SH-SY5Y (cell line): ENCODE results near the gene CNTN5.

Source experiments
- GATA2 ChIP-seq: IDR thresholded peaks from 2 replicates; pipeline ENCODE4 v1.6.1; 2011; ENCODE audit warnings: mild to moderate bottlenecking, low read depth, low read length
- GATA3 ChIP-seq: IDR thresholded peaks from 2 replicates; pipeline ENCODE4 v1.6.1; 2011; ENCODE audit warnings: low read depth, mild to moderate bottlenecking, low read length, moderate library complexity

Gene CNTN5

DNA sequence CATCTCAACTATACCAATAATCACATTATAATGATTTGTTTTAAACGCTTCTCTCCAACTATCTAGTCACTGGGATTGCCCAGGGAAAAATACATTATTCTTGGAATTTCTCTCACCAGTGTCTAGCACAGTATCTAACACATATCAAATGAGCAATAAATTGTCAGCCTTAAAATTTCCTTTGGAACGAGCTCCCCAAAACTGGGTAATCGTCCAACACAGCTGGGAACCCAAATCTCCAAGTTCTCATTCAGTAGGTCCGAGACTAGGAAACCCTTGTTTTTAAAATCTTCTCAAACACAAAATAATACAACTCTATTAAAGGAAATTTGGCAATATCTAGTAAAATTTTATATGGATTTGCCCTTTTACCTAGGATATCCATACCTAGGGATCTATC is 1338.5 kb downstream of the CNTN5 start:
- TF ChIP-seq GATA2, result no peak
- no peak for TF ChIP-seq GATA3

GRCh38 chr11:100367892-100368291 is 1347.1 kb downstream of the CNTN5 start:
- TF ChIP-seq GATA2 (no peak), GATA3 (no peak)

- TF ChIP-seq GATA2 (no peak), GATA3 (no peak)
These were observed 1362.7 kb downstream of the CNTN5 start for GRCh38 chr11:100383357-100383865.

GRCh38 chr11:100396266-100396665 is 1375.5 kb downstream of the CNTN5 start:
- TF ChIP-seq GATA3 (no peak), GATA2 (no peak)

GRCh38 chr11:100397401-100397800 is 1376.7 kb downstream of the CNTN5 start:
- TF ChIP-seq GATA3 (no peak), GATA2 (no peak)

- no peak for TF ChIP-seq GATA2
- TF ChIP-seq GATA3, result no peak
These were observed 1383.1 kb downstream of the CNTN5 start for GRCh38 chr11:100403816-100404215.

GRCh38 chr11:100404907-100405306 is 1384.2 kb downstream of the CNTN5 start:
- TF ChIP-seq GATA3 (no peak), GATA2 (no peak)
